WERI-Rb-1 (cell line): Measurements from ENCODE around the gene RUSF1.

Source experiments
- DNase-seq: peaks from one replicate; pipeline ENCODE4 v3.0.0-alpha.2; 2020
- H3K27ac ChIP-seq: fragments of 250-450 bp; sonication (Bioruptor Pico); 2 replicates; pipeline ENCODE4 v1.5.1; 2020; ENCODE audit warnings: mild to moderate bottlenecking, moderate library complexity
- H3K27me3 ChIP-seq: fragments of 250-450 bp; sonication (Bioruptor Pico); 2 replicates; pipeline ENCODE4 v1.5.1; 2021; ENCODE audit warnings: mild to moderate bottlenecking, low read depth, moderate library complexity; ENCODE audit not compliant: insufficient read depth, severe bottlenecking
- H3K36me3 ChIP-seq: fragments of 250-450 bp; sonication (Bioruptor Pico); 2 replicates; pipeline ENCODE4 v1.5.1; 2020; ENCODE audit warnings: mild to moderate bottlenecking, moderate library complexity
- H3K4me3 ChIP-seq: 2 replicates; pipeline ENCODE4 v1.5.1; 2011; ENCODE audit warnings: low read depth, mild to moderate bottlenecking, control low read depth, low read length
- H3K9me3 ChIP-seq: fragments of 250-450 bp; sonication (Bioruptor Pico); 2 replicates; pipeline ENCODE4 v1.5.1; 2021; ENCODE audit warnings: mild to moderate bottlenecking, moderate library complexity; ENCODE audit not compliant: severe bottlenecking
- TF ChIP-seq, protein P1 (sequence below): IDR thresholded peaks from 2 replicates; pipeline ENCODE4 v1.5.1; 2011; ENCODE audit warnings: low read depth, mild to moderate bottlenecking, control low read depth, inconsistent platforms, low read length

RUSF1 gene

DNA sequence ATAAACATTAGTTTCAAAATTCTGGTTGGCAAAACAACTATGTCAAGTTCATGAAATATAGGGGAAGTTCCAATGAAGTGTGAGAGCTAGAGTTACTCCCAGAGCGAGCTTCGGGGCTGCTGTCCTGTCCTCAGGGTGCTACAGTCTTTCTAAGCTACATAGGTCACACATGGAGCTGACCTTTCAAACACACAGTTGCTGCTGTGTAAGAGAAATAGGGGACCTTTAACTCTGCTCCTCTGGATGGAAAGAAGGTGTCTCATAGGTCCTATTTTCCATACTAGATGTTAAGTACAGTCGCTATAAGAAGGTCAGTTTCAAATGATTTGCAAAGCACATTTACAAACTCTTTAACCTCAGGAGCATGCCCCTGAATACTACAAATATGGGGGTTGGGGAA lies 13.2 kb upstream of the RUSF1 start:
- no peak overlapping the region for H3K27ac ChIP-seq
- no peaks in the 10 kb centered on the region for H3K36me3 ChIP-seq
- H3K27me3 ChIP-seq, result peaks cover 71% of the 10 kb centered on the region
- TF ChIP-seq, protein P1, sequence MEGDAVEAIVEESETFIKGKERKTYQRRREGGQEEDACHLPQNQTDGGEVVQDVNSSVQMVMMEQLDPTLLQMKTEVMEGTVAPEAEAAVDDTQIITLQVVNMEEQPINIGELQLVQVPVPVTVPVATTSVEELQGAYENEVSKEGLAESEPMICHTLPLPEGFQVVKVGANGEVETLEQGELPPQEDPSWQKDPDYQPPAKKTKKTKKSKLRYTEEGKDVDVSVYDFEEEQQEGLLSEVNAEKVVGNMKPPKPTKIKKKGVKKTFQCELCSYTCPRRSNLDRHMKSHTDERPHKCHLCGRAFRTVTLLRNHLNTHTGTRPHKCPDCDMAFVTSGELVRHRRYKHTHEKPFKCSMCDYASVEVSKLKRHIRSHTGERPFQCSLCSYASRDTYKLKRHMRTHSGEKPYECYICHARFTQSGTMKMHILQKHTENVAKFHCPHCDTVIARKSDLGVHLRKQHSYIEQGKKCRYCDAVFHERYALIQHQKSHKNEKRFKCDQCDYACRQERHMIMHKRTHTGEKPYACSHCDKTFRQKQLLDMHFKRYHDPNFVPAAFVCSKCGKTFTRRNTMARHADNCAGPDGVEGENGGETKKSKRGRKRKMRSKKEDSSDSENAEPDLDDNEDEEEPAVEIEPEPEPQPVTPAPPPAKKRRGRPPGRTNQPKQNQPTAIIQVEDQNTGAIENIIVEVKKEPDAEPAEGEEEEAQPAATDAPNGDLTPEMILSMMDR, result no peak
- H3K9me3 ChIP-seq, result peaks cover 3% of the 10 kb centered on the region
- no peak for DNase-seq
- H3K4me3 ChIP-seq, result no peak overlapping the region

DNA sequence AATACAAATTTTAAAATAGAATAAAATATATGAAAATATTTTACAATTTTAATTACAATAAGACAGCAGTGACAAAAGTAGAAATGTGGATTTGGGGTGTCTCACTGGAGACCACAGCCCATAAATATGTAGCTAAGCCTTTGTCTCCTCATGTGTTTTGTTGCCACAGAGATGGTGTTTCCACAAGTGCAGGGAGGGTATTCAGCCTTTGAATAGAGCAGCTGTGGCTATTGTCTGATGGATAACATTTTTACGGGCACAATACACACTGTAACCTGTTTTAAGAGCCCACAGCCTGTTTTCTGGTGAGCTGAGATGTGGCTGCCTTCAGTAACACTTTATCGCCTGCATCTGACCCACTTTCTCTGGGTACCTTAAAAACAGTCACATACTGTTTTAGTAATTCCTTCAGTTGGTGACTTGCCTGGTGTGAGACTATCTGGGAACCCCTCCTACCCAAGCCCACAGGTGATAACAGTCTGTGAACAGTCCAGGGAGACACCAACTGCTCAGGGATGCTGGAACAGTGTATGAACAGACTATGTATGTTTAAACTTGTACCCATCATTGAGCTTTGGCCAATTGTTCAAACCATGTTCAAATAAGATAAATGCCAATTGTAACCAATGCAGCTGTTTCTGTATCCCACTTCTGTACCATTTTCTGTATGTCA lies 11.7 kb upstream of the RUSF1 start:
- Histone ChIP-seq H3K4me3 (no peak overlapping the region), H3K27me3 (peaks cover 73% of the 10 kb centered on the region), H3K36me3 (no peaks in the 10 kb centered on the region), H3K27ac (no peak overlapping the region), H3K9me3 (peaks cover 5% of the 10 kb centered on the region)
- DNase-seq, result no peak
- TF ChIP-seq, protein P1, result no peak

DNA sequence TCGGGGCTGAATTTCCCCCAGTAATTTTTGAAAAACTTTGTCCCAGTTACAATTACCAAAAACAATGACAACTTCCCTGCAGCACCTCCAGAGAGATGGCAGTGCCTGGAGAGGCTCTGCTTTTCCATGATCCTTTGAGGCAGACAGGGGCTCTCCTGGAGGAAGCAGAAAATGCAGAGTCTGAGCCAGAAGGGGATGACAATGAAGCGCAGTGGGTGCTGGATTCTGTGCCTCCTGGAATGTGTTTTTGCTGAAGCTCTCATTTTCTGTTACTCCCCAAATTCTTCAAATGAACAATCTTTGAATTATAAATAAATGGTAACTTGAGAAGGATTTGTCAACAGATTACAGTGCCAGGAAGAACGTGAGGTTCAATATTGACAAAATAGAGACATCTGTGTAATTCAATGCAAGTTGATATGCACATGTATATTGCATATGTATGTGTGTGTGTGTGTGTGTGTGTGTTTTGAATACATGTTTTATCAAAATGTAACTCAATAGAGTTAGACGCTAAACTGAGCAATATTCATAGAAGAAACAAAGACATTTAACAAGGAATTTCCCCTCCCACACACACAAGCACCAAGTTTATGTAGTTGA lies 9.7 kb upstream of the RUSF1 start:
- no peak for DNase-seq
- Histone ChIP-seq H3K36me3 (no peaks in the 10 kb centered on the region), H3K27me3 (peaks cover 77% of the 10 kb centered on the region), H3K27ac (no peak overlapping the region), H3K9me3 (peaks cover 5% of the 10 kb centered on the region), H3K4me3 (no peak overlapping the region)
- TF ChIP-seq, protein P1, result no peak

DNA sequence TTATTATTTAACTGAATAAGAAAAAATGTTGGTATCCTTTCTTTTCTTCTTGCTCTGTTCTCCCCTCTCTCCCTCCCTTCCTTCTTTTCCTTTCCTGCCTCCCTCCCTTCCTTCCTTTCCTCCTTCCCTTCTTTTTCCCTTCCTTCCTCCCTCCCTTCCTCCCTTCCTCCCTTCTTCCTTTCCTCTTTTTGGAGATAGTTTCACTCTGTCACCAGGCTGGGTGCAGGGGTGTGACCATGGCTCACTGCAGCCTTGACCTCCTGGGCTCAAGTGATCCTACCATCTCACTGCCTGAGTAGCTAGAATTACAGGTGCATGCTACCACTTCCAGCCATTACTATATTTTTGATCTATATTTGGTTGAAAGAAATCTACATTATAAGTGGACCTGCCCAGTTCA lies 5.7 kb upstream of the RUSF1 start:
- peaks cover 61% of the 10 kb centered on the region for H3K27me3 ChIP-seq
- TF ChIP-seq, protein P1, result no peak
- no peak overlapping the region for H3K27ac ChIP-seq
- DNase-seq, result no peak
- H3K36me3 ChIP-seq, result no peaks in the 10 kb centered on the region
- peaks cover 13% of the 10 kb centered on the region for H3K9me3 ChIP-seq
- no peak overlapping the region for H3K4me3 ChIP-seq

DNA sequence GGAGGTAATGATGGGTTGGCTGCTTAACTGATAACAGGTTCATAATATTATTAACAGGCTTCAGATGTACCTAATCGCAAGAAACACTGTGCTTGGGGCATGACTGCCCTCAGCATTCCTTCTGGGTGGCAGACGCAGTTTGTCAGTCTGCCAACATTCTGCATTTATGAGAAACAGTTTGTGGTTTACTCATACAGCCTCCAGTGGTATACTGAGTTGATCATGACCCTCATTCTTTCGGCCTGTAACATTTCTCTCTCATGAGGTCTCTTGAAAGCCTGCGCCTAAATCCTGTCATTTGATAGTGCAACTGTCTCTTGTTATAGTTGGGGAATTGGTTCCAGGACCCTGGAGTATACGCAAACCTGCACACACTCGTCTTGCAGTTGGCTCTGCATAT lies 4.9 kb upstream of the RUSF1 start:
- Histone ChIP-seq H3K27ac (no peak overlapping the region), H3K4me3 (no peak overlapping the region), H3K9me3 (peaks cover 13% of the 10 kb centered on the region), H3K36me3 (no peaks in the 10 kb centered on the region), H3K27me3 (peaks cover 57% of the 10 kb centered on the region)
- DNase-seq, result no peak
- TF ChIP-seq, protein P1, result no peak
